ENCODE data around the gene EPHB1. TPM values are rescaled to one million over a fixed set of nuclear protein-coding genes. Genes with fewer than 3 reads are reported as not detected.

Gene EPHB1
- total RNA-seq, 1 experiment from 2014 or later: 0.73 TPM

DNA sequence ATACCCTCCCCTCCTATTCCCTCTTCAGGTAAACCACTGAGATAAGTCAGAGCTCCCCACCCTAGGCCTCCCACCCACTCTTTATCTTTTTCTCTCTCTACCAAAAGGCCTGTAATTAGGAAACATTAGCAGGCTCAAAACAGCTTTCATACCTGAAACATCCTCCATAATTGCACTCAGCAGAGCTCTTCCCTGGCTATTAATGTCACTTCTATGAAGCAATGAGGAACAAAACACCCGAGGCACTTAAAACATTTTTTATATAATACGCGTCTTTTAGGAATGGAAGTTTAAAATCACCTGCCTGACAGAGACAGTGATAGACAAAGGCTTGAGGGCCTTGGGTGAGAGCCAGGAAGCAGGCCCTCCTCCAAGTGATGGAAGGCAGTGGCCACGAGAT is 138.9 kb downstream of the EPHB1 start:
- intact Hi-C loops (cut with micrococcal nuclease; ENCODE audit: unreplicated experiment): no loop called here
- H3K27me3 Mint-ChIP-seq (ENCODE audit: unreplicated experiment): peaks cover 12% of the 10 kb centered on the region
- H3K9me3 Mint-ChIP-seq (ENCODE audit: low read depth, unreplicated experiment): no peaks in the 10 kb centered on the region
- CTCF ChIA-PET: no interaction called here
- H3K4me3 Mint-ChIP-seq (ENCODE audit: low read depth, unreplicated experiment): no peak overlapping the region
- no peak for DNase-seq
- H3K36me3 Mint-ChIP-seq (ENCODE audit: insufficient read depth, unreplicated experiment): no peaks in the 10 kb centered on the region
- no peak overlapping the region for H3K27ac Mint-ChIP-seq (ENCODE audit: unreplicated experiment)
- no peaks in the 10 kb centered on the region for H3K4me1 Mint-ChIP-seq (ENCODE audit: low read depth, unreplicated experiment)
- no TSS peak for BruUV-seq (replicated peaks)
- no peak for TF ChIP-seq CTCF (IDR thresholded peaks at IDR 0.05; ENCODE audit: unreplicated experiment)

- Mint-ChIP-seq H3K36me3 (ENCODE audit: insufficient read depth, unreplicated experiment) (no peaks in the 10 kb centered on the region), H3K4me3 (ENCODE audit: low read depth, unreplicated experiment) (no peak overlapping the region), H3K4me1 (ENCODE audit: low read depth, unreplicated experiment) (no peaks in the 10 kb centered on the region), H3K27ac (ENCODE audit: unreplicated experiment) (no peak overlapping the region), H3K27me3 (ENCODE audit: unreplicated experiment) (peaks cover 3% of the 10 kb centered on the region), H3K9me3 (ENCODE audit: low read depth, unreplicated experiment) (no peaks in the 10 kb centered on the region)
- TF ChIP-seq CTCF (IDR thresholded peaks at IDR 0.05; ENCODE audit: unreplicated experiment): no peak
- intact Hi-C loops (cut with micrococcal nuclease; ENCODE audit: unreplicated experiment): no loop called here
- CTCF ChIA-PET: no interaction called here
- no peak for DNase-seq
- no TSS peak for BruUV-seq (replicated peaks)
Observed at GRCh38 chr3:134934933-134935332, 139.9 kb downstream of the EPHB1 start.

- BruUV-seq (replicated peaks): no TSS peak
- intact Hi-C loops (cut with micrococcal nuclease; ENCODE audit: unreplicated experiment): no loop called here
- H3K9me3 Mint-ChIP-seq (ENCODE audit: low read depth, unreplicated experiment): peaks cover 4% of the 10 kb centered on the region
- no peak for DNase-seq
- H3K27ac Mint-ChIP-seq (ENCODE audit: unreplicated experiment): no peak overlapping the region
- no peaks in the 10 kb centered on the region for H3K4me1 Mint-ChIP-seq (ENCODE audit: low read depth, unreplicated experiment)
- CTCF ChIA-PET: interaction anchor here (1.3 kb wide), 1 partner anchor 39 kb away, joined by 3 read pairs; no protein-coding TSS in a partner anchor
- peaks cover 17% of the 10 kb centered on the region for H3K27me3 Mint-ChIP-seq (ENCODE audit: unreplicated experiment)
- H3K36me3 Mint-ChIP-seq (ENCODE audit: insufficient read depth, unreplicated experiment): no peaks in the 10 kb centered on the region
- H3K4me3 Mint-ChIP-seq (ENCODE audit: low read depth, unreplicated experiment): no peak overlapping the region
- no peak for TF ChIP-seq CTCF (IDR thresholded peaks at IDR 0.05; ENCODE audit: unreplicated experiment)
Observed at GRCh38 chr3:134937256-134938028, 142.4 kb downstream of the EPHB1 start.

- TF ChIP-seq CTCF (IDR thresholded peaks at IDR 0.05; ENCODE audit: unreplicated experiment): no peak
- H3K36me3 Mint-ChIP-seq (ENCODE audit: insufficient read depth, unreplicated experiment): no peaks in the 10 kb centered on the region
- H3K27me3 Mint-ChIP-seq (ENCODE audit: unreplicated experiment): peaks cover 21% of the 10 kb centered on the region
- H3K4me3 Mint-ChIP-seq (ENCODE audit: low read depth, unreplicated experiment): no peak overlapping the region
- no peaks in the 10 kb centered on the region for H3K4me1 Mint-ChIP-seq (ENCODE audit: low read depth, unreplicated experiment)
- intact Hi-C loops (cut with micrococcal nuclease; ENCODE audit: unreplicated experiment): no loop called here
- DNase-seq: no peak
- H3K27ac Mint-ChIP-seq (ENCODE audit: unreplicated experiment): no peak overlapping the region
- H3K9me3 Mint-ChIP-seq (ENCODE audit: low read depth, unreplicated experiment): peaks cover 4% of the 10 kb centered on the region
- CTCF ChIA-PET: no interaction called here
- BruUV-seq (replicated peaks): no TSS peak
Observed at GRCh38 chr3:134938029-134938525, 143.0 kb downstream of the EPHB1 start.

Data from Calu3 (cell line).